ENCODE data around the gene PCOLCE2. TPM values are rescaled to one million over a fixed set of nuclear protein-coding genes. Genes with fewer than 3 reads are reported as not detected.

The PCOLCE2 gene
- total and polyA plus RNA-seq, 2 donors from 2014 or later, result 1.9 to 59.0 TPM

GRCh38 chr3:142902356-142902755, 13.5 kb upstream of the PCOLCE2 start:
- no peak for TF ChIP-seq CTCF (IDR thresholded peaks at IDR 0.05; ENCODE audit: borderline replicate concordance, extremely low read depth, insufficient read depth)
- H3K9ac ChIP-seq (ENCODE audit: low read length in 3 of 3), result no peak overlapping the region
- no peaks in the 10 kb centered on the region for H3K4me1 ChIP-seq (ENCODE audit: control insufficient read depth in 2 of 3, insufficient read depth in 2 of 3, low read depth in 1 of 3, low read length in 3 of 3)
- no peaks in the 10 kb centered on the region for H3K9me3 ChIP-seq (ENCODE audit: control insufficient read depth in 2 of 3, insufficient read depth in 1 of 3, low read length in 3 of 3)
- no peaks in the 10 kb centered on the region for H3K36me3 ChIP-seq (ENCODE audit: control insufficient read depth in 2 of 3, insufficient read depth in 3 of 3, low read length in 3 of 3)
- H3K27ac ChIP-seq (ENCODE audit: low read depth in 2 of 2, low read length in 2 of 2), result no peak overlapping the region
- FAIRE-seq (no peak), DNase-seq (no peak)
- intact Hi-C loops (cut with DNase I), result no loop called here
- no peaks in the 10 kb centered on the region for H3K27me3 ChIP-seq (ENCODE audit: control insufficient read depth, insufficient read depth, low read length)
- no peak overlapping the region for H3K4me3 ChIP-seq (ENCODE audit: low read length in 3 of 3)

GRCh38 chr3:142898346-142899213, 9.7 kb upstream of the PCOLCE2 start:
- Histone ChIP-seq H3K27ac (ENCODE audit: low read depth in 2 of 2, low read length in 2 of 2) (no peak overlapping the region), H3K4me1 (ENCODE audit: control insufficient read depth in 2 of 3, insufficient read depth in 2 of 3, low read depth in 1 of 3, low read length in 3 of 3) (no peaks in the 10 kb centered on the region), H3K36me3 (ENCODE audit: control insufficient read depth in 2 of 3, insufficient read depth in 3 of 3, low read length in 3 of 3) (no peaks in the 10 kb centered on the region), H3K4me3 (ENCODE audit: low read length in 3 of 3) (no peak overlapping the region), H3K27me3 (ENCODE audit: control insufficient read depth, insufficient read depth, low read length) (no peaks in the 10 kb centered on the region), H3K9ac (ENCODE audit: low read length in 3 of 3) (no peak overlapping the region), H3K9me3 (ENCODE audit: control insufficient read depth in 2 of 3, insufficient read depth in 1 of 3, low read length in 3 of 3) (no peaks in the 10 kb centered on the region)
- FAIRE-seq (no peak), DNase-seq (no peak)
- intact Hi-C loops (cut with DNase I), result no loop called here
- TF ChIP-seq CTCF (IDR thresholded peaks at IDR 0.05; ENCODE audit: borderline replicate concordance, extremely low read depth, insufficient read depth), result no peak

- H3K36me3 ChIP-seq (ENCODE audit: control insufficient read depth in 2 of 3, insufficient read depth in 3 of 3, low read length in 3 of 3), result no peaks in the 10 kb centered on the region
- H3K4me3 ChIP-seq (ENCODE audit: low read length in 3 of 3), result no peak overlapping the region
- no peaks in the 10 kb centered on the region for H3K4me1 ChIP-seq (ENCODE audit: control insufficient read depth in 2 of 3, insufficient read depth in 2 of 3, low read depth in 1 of 3, low read length in 3 of 3)
- H3K27ac ChIP-seq (ENCODE audit: low read depth in 2 of 2, low read length in 2 of 2), result no peak overlapping the region
- H3K9ac ChIP-seq (ENCODE audit: low read length in 3 of 3), result no peak overlapping the region
- H3K27me3 ChIP-seq (ENCODE audit: control insufficient read depth, insufficient read depth, low read length), result no peaks in the 10 kb centered on the region
- intact Hi-C loops (cut with DNase I), result no loop called here
- no peak for FAIRE-seq
- TF ChIP-seq CTCF (IDR thresholded peaks at IDR 0.05; ENCODE audit: borderline replicate concordance, extremely low read depth, insufficient read depth), result no peak
- no peak for DNase-seq
- no peaks in the 10 kb centered on the region for H3K9me3 ChIP-seq (ENCODE audit: control insufficient read depth in 2 of 3, insufficient read depth in 1 of 3, low read length in 3 of 3)
Measured at GRCh38 chr3:142897807-142898206, 8.9 kb upstream of the PCOLCE2 start.

Data from kidney (tissue), 14 donors.